HG02798 (cell line): ENCODE results near the gene E2F4.

ENCODE experiments used
- ATAC-seq: cut with Tn5 transposase; IDR thresholded peaks from one replicate; pipeline ENCODE4 v1.9.1; 2021; ENCODE audit warnings: mild to moderate bottlenecking; ENCODE audit not compliant: unreplicated experiment, poor library complexity

Gene E2F4

GRCh38 chr16:67157106-67157748 is 34.7 kb upstream of the E2F4 start:
- ATAC-seq = no peak

- no peak for ATAC-seq
These were observed 33.9 kb upstream of the E2F4 start for GRCh38 chr16:67157892-67158635.

GRCh38 chr16:67158637-67159600 is 33.0 kb upstream of the E2F4 start:
- ATAC-seq = peak; percentile 37

- ATAC-seq = no peak
These were observed 30.3 kb upstream of the E2F4 start for GRCh38 chr16:67161595-67162058.

- ATAC-seq = no peak
These were observed 29.3 kb upstream of the E2F4 start for GRCh38 chr16:67162506-67163163.

- ATAC-seq = no peak
These were observed 28.6 kb upstream of the E2F4 start for GRCh38 chr16:67163164-67163998.

GRCh38 chr16:67163999-67164558 is 27.9 kb upstream of the E2F4 start:
- no peak for ATAC-seq

- ATAC-seq = no peak
These were observed 27.3 kb upstream of the E2F4 start, which contains the start of gene HSF4 for GRCh38 chr16:67164599-67165061. Gene HSF4 (plus strand): TSS chr16:67164745. CDS start chr16:67164812, 67 bp downstream.

GRCh38 chr16:67165121-67166078 is 26.6 kb upstream of the E2F4 start:
- ATAC-seq = no peak

GRCh38 chr16:67166110-67166547 is 25.8 kb upstream of the E2F4 start:
- ATAC-seq = no peak

- ATAC-seq = no peak
These were observed 25.3 kb upstream of the E2F4 start for GRCh38 chr16:67166598-67167168.

- no peak for ATAC-seq
These were observed 24.4 kb upstream of the E2F4 start for GRCh38 chr16:67167588-67167987.

- ATAC-seq = no peak
These were observed 22.9 kb upstream of the E2F4 start for GRCh38 chr16:67169011-67169451.

- no peak for ATAC-seq
These were observed 22.2 kb upstream of the E2F4 start for GRCh38 chr16:67169642-67170167.

GRCh38 chr16:67170168-67170948 is 21.6 kb upstream of the E2F4 start, which contains the start of gene NOL3:
Gene NOL3 (plus strand): TSS chr16:67170538.
- ATAC-seq = peak; percentile 47
